GM15510 (cell line): ENCODE results near the gene SYNPO2.

Source experiments
- POLR2A ChIP-seq: IDR thresholded peaks from 3 replicates; pipeline ENCODE4 v1.6.1; 2011; ENCODE audit warnings: borderline replicate concordance; ENCODE audit not compliant: insufficient read length; ENCODE audit errors: extremely low read depth

Gene SYNPO2

DNA sequence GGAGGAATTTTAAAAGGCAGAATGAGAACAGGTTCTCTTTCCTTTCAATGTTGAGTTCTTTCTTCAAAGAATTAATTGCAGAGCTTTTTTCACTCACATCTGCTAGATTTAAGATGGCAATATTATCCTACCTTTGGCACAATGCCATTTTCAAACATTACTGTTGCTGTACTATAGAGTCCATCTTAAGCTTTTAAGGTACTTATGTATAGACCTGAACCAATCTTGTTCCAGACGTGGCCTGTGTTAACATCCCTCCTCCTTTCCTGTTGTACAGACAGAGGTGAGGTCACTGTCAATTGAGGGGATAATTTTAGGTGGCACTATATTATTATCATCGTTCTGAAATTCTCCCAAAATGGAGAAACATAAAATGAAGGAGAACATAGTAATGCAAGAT is 194.0 kb downstream of the SYNPO2 start:
- TF ChIP-seq POLR2A = no peak

DNA sequence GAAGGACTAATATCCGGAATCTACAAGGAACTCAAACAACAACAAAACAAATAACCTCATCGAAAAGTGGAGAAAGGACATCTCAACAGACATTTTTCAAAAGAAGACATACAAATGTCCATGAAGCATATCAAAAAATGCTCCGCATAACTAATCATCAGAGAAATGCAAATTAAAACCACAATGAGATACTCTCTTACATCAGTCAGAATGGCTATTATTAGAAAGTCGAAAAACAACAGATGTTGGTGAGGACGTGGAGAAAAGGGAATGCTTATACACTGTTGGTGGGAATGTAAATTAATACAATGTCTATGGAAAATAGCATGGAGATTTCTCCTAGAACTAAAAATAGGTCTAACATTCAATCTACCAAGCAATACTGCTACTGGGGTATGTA is 195.9 kb downstream of the SYNPO2 start:
- no peak for TF ChIP-seq POLR2A

DNA sequence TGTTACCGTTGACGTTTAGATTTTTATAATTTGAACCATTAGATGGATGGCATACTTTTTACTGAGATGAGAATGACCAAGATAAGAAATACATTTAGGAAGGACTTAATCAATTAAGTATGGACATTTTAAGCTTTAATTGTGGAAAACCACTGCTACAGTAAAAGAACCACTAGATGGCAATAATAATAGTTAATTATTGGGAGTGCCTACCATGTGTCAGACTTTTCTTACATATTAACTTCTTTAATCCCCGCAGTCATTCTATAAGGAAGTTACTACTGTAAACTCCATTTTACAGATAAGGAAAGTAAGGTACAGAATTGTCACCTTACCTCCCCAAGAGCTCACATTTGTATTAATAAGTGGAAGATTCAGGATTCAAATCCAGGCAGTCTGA is 198.5 kb downstream of the SYNPO2 start:
- no peak for TF ChIP-seq POLR2A

DNA sequence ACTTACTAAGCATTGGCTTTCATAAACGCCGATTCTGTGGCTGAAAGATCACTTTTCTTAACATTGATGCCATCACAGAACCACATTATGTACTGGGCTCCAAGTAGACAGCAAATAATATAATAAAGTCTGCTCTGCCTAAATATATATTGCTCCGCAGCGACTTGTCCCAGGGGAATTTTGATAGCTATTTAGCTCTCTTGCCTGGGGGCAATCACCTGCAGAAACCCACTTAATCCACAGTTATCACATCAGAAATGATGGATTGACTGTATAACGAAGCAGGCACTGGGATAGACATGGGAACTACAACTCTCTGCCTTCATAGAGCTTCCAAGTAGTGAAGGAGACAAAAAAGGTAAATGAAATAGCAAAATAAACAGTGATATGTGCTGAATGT is 199.0 kb downstream of the SYNPO2 start:
- no peak for TF ChIP-seq POLR2A

DNA sequence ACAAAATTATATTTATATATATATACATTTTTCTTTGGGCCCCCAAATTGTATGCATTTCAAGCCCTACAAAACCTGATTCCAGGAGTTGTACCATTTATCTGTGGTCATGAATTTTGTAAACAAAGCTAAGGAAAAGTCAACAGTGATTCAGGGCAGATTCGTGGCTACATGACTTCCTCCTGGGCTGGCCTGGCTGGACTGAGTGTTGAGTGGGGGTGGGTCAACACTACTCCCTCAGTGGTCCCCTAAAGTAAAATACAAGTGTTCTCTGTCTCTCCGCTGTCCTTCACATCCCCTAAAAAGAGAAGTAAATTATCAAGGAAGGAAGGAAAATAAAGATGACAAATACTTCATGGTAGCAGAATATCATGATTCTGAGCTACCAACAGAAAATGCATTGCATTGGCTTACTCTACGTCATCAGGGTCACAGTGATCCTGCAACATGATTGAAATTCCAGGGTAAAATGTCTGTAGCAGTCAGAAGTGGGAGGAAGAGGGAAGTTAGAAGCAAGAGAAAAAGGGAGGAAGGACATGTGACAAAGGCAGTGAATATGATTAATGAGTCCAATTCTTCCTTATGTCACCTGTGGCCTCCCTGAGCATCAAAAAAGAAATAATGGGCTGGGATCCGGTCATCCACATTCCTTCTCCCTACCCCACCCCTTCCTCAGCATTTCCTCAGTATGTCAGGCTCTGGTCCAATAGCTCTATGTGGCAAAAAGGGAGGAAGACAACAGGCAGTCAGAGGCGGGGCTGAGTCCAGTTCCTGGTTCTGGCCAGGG is 204.6 kb downstream of the SYNPO2 start:
- TF ChIP-seq POLR2A = no peak

DNA sequence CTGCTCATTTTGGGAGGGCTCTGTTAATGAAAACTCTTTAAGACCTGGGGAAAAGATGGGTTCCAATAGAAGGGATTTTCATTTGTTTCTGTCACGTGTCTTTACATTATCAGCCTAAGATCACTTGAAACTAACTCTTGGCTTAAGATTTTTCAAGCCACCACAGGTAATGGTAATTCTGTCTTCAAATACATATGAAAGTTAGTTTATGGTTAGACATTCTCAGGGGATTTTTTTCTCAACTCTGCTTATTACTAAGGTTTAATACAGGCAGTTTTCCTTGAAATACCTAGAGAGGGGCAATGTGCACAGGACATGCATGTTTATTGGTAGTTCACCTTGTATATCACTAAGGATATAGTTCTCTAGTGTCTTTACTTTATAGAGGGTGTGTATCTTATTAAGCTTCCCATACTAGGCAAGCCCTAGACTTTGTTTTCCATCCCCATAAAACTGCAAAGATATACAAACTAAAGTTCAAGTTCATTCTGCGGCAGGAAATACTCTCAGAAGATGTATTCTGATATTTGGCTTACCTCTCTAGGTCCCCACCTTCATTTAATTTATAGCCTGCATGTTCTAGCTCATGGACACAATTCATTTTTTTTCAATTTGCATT is 208.7 kb downstream of the SYNPO2 start:
- TF ChIP-seq POLR2A = no peak

DNA sequence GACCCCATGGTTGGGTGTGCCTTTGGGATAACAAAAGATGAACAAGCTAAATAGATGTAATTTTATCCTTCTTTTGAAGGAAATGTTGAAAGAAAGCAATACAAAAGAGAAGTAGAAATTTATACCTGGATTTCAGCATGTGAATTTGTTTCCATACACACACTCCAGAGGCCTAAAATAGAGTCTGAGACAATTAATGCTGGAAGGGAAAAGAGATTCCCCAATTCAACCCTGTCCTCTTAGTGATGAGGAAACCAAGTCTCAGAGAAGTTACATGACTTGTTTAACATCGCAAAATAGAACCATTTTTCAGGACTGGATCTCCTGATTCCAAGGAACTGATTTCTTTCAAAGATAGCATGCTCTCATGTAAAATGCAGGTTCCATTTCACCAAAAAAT is 209.7 kb downstream of the SYNPO2 start:
- no peak for TF ChIP-seq POLR2A

DNA sequence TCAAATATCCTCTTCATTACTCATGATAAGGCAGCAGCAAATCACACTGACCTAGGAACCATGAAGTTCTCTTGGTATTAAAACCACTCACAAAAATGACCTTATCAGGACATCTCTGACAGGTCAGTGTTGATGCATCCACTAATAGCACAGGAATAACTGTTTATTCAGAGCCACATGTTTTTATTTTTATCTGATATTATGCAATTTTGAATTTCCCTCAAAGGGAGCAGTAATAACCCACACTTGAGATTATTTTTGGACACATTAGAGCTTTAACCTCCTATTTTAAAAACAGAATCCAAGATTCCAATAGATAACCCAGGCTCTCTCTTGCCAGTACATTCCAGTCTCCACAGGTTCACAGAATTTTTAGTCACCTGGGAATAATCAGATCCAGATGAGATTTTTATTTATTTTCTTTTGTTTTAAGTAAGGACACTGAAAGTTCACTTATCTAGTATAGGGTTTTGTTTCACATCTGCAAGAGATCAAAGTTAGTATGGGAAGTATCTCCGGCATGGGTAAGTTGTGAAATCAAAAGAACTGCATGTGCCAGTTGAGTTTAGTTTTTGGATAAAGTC is 210.7 kb downstream of the SYNPO2 start:
- no peak for TF ChIP-seq POLR2A

DNA sequence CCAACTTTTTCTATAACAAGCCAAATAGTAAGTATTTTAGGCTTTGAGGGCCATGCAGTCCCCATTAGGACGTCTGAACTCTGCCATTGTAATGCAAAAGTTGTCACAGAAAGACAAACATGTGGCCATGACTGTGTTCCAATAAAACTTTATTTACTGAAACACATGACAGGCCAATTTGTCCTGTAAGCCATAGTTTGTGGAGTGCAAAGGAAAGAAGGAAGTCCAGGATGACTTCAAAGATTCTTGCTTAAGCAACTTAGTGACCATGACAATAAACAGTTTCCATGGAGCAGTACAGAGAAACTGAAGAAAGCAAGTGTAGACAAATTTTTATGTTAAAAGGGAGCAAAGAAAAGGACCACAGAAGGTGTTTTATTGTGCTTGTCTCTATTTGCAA is 212.0 kb downstream of the SYNPO2 start:
- TF ChIP-seq POLR2A = no peak

DNA sequence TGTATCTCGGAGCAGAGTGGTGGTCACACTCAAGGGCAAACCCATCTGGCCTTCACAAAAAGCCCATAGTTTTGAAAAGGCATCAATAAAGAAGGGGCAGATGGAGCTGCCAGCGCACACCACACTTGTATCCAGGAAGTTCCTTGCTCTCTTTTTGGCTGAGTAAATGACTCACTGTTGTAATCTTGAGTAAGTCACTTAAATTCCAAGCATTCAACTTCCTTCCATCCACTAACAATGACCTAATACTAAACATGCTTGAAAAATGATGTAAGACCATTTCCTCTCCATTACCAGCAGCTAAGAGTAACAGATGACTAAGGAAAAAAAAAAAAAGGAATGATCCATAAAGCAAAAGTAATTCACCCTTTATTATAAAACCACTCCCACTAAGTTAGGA is 214.6 kb downstream of the SYNPO2 start:
- TF ChIP-seq POLR2A = no peak

DNA sequence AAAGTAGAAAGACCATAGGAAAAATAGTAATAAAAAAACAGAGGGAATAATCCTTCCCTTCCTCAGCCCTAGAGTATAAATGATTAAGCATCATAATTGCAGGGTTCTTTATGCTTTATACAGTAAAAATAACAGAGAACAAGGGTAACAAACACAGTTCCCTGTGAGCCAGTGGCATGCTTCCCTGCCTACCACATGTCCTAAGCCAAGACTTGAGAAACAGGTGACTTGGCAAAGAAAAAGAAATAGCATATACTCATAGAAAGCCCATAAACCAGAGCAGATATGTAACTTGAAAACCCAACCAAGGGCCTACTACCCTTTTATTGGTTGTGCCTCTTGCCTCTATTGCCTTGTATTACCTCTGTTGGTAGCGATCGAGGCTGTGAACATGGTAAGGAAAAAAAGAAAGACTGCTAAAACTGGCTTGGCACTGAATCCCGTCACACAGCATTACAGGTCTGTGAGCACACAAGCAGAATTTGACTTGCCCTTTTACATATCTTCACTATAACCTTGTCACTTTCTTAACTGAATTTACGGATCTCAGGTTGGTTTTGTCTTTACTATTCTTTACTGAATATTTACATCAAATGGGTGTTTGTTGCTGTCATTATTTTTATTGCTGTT is 216.1 kb downstream of the SYNPO2 start:
- TF ChIP-seq POLR2A = no peak

DNA sequence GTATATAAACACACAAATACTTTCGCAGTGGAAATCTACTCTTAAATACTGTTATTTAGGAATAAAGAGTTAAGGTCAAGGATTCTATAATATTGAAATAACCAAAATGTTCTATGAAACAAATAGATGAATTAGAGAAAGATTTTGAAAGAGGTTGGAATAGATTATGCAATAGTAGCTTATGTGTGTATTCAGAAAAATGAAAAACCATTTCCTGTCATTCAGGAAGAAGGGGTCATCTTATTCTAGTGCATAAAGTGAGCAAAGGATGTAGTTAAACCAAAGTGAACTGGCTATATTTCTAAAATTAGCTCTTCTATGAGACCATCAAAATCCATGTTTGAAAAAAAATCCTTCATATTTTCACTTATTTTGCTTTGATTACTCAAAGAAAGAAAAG is 217.0 kb downstream of the SYNPO2 start:
- no peak for TF ChIP-seq POLR2A

DNA sequence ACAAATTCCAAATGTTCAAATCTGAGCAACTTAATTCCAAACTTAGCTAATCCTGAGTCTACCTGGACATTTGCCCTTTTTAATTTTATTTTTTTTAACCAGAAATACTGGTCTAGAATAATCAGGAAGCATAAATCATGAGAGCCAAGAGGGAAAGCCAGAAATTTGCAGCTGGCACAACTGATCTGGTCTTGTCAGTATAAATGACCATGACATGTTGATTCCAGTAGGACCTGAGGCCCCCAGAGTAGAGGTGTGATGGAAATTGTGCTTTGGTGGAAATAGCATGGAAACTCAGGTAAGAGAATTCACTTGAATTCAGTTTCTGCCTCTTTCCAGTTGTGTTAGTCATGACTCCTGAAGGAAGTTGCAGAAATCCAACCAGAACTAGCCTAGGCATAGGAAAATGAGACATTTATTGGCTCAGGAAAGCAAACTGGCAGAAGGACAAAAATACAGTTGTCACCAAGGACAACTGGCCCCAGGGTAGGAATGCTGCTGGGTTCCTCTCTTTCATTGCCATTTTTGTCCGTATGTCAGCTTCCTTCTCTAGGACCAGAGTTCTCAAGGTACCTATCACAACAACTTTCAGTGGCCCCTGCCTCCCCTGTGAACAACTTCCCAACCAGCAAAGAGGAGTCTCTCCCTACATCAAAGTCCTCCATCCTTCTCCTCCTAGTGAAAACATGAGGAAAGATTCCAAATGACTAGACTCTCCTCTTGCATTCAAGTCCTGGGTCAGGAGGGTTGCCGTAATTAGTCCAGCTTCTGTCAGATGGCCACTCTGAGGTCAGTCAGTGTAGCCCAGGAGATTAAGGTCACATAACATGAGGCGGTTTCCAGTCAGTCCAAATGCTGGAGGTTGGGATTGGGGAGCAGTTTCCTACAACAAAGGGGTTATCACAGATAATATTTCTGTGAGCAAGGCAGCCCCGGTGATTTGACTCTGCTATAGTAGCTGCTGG is 217.7 kb downstream of the SYNPO2 start:
- no peak for TF ChIP-seq POLR2A

DNA sequence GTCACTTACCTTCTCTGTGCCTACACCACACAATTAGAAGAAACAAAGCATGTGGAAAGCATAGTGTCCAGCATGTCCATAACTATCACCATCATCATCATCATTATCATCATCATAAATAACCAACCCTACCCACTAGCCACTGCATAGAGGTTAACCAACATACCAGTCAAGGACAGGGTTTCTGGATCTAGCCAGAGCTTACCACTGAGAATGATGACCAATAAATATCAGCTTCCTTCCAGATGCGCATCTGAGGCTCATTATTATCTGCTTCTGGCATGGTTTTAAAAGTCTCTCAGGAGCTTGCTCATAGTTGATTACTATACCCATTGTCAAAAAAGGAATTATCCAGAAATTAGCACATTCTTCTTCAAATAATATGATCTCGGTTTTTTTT is 221.5 kb downstream of the SYNPO2 start:
- TF ChIP-seq POLR2A = no peak
